ENCODE data around the gene FMO3. TPM values are rescaled to one million over a fixed set of nuclear protein-coding genes. Genes with fewer than 3 reads are reported as not detected.

The FMO3 gene
- total and polyA plus RNA-seq, 2 of the 4 experiments (the other 2 are of a cell fraction), result under 0.01 to 0.10 TPM

- Histone ChIP-seq H3K18ac (ENCODE audit: low read depth, low read length) (peak overlapping the region; percentile 95), H4K91ac (ENCODE audit: insufficient read depth, low read depth, low read length) (peak overlapping the region; percentile 30; the same call in 1 of the 2 replicates), H3K4me3 (ENCODE audit: insufficient read depth, low read depth, low read length) (no peak overlapping the region), H4K5ac (ENCODE audit: low read depth, low read length) (peak overlapping the region; percentile 97), H3K36me3 (ENCODE audit: control insufficient read depth, insufficient read depth, low read length) (no peaks in the 10 kb centered on the region), H4K20me1 (ENCODE audit: insufficient read depth, low read length) (no peaks in the 10 kb centered on the region), H3K9me3 (ENCODE audit: control insufficient read depth, insufficient read depth, low read length) (no peaks in the 10 kb centered on the region), H3K14ac (replicated peaks; ENCODE audit: low read depth, low read length) (peak overlapping the region; percentile 3; the same call in 1 of the 2 replicates), H3K27me3 (ENCODE audit: control insufficient read depth, insufficient read depth, low read length) (no peaks in the 10 kb centered on the region), H2AFZ (replicated peaks; ENCODE audit: low read length, poor library complexity) (peak overlapping the region; percentile 7), H3K56ac (ENCODE audit: extremely low read depth, insufficient read depth, low read length) (no peak overlapping the region; the same call in 1 of the 2 replicates), H2BK120ac (ENCODE audit: low read depth, low read length) (peak overlapping the region; percentile 76), H3K79me1 (ENCODE audit: low read depth in 1 of 2, low read length in 2 of 2) (no peaks in the 10 kb centered on the region), H3K9me1 (ENCODE audit: insufficient read depth, low read length) (no peaks in the 10 kb centered on the region), H2AK5ac (ENCODE audit: low read depth, low read length) (no peak overlapping the region), H3K4ac (ENCODE audit: low read depth, low read length) (no peak overlapping the region), H2AK9ac (replicated peaks; ENCODE audit: low read depth, low read length, poor library complexity) (no peak overlapping the region), H4K8ac (ENCODE audit: low read depth in 2 of 2, low read length in 2 of 2) (peak overlapping the region in 1 of 2 experiments; percentile 60; a peak in 2 of 4 replicates), H2BK15ac (ENCODE audit: low read depth, low read length) (0 out of 3 replicates have a peak overlapping the region, but pooled peaks have one; percentile 19), H2BK20ac (ENCODE audit: low read depth, low read length) (peak overlapping the region; percentile 70; the same call in 1 of the 2 replicates), H3K9ac (ENCODE audit: low read depth, low read length) (peak overlapping the region; percentile 76), H3K27ac (ENCODE audit: insufficient read depth, low read length) (peak overlapping the region; percentile 73; the same call in 1 of the 2 replicates), H2BK5ac (ENCODE audit: low read depth, low read length, poor library complexity, severe bottlenecking) (no peak overlapping the region), H3K23ac (ENCODE audit: low read depth, low read length) (no peak overlapping the region), H3K4me1 (ENCODE audit: control insufficient read depth, insufficient read depth, low read length) (peaks cover 5% of the 10 kb centered on the region; the same call in 1 of the 2 replicates), H3K4me2 (ENCODE audit: low read depth, low read length) (peak overlapping the region; percentile 31; the same call in 1 of the 2 replicates)
- peak; percentile 93 for ATAC-seq (ENCODE audit: low read depth)
- TF ChIP-seq USF2 (IDR thresholded peaks at IDR 0.05; ENCODE audit: low read depth, low read length), result no peak
- no peak; the same call in 1 of the 2 replicates for TF ChIP-seq MAFK (IDR thresholded peaks at IDR 0.05; ENCODE audit: low read depth, low read length)
- TF ChIP-seq FOS (IDR thresholded peaks at IDR 0.05; ENCODE audit: low read depth, low read length), result no peak
- TF ChIP-seq MXI1 (IDR thresholded peaks at IDR 0.05; ENCODE audit: borderline replicate concordance, low read depth, low read length), result no peak
- TF ChIP-seq SMC3 (IDR thresholded peaks at IDR 0.05; ENCODE audit: low read depth, low read length), result peak; percentile 57
- no peak for TF ChIP-seq BHLHE40 (IDR thresholded peaks at IDR 0.05; ENCODE audit: low read depth, low read length)
- TF ChIP-seq CTCF (conservative IDR thresholded peaks at IDR 0.05; ENCODE audit: low read depth, low read length), result peak; percentile 65
- TF ChIP-seq RAD21 (IDR thresholded peaks at IDR 0.05; ENCODE audit: low read length), result peak; percentile 62
- TF ChIP-seq POLR2A (IDR thresholded peaks at IDR 0.05; ENCODE audit: low read depth, low read length), result no peak
- no peak for TF ChIP-seq MAZ (IDR thresholded peaks at IDR 0.05; ENCODE audit: borderline replicate concordance, low read depth, low read length)
- ChIA-PET POLR2A (ENCODE audit: unreplicated experiment) (interaction anchor here (0.7 to 1.3 kb wide), 3 partner anchors 10 to 145 kb away, joined by 3 to 4 read pairs (median 3); no protein-coding TSS in a partner anchor), CTCF (interaction anchor here (0.5 to 3.0 kb wide), 13 partner anchors 10 to 232 kb away, joined by 3 to 55 read pairs (median 4); partner anchors contain the start of genes FMO2, FMO3 and FMO4)
- in situ Hi-C loops (cut with MboI; ENCODE audit: low sequenced_read_pairs), result loop anchor here (5.0 to 10.0 kb wide), 2 partner anchors 103 to 151 kb away; partner anchors contain the start of gene FMO2
- no TSS peak for BruUV-seq (replicated peaks)
- peak; percentile 64 for DNase-seq
- dilution Hi-C loops (cut with HindIII; ENCODE audit: low sequenced_read_pairs, unreplicated experiment), result no loop called here
- intact Hi-C loops (cut with micrococcal nuclease), result loop anchor here (1.0 to 5.0 kb wide), 5 partner anchors 60 to 231 kb away; partner anchors contain the start of gene FMO4
Observed at GRCh38 chr1:171081314-171081753, 9.4 kb upstream of the FMO3 start.
